B cell (primary cell): ENCODE data around the gene THEMIS2.

Experiments used
- CTCF ChIP-seq: fragments of 200-600 bp; IDR thresholded peaks from one replicate; pipeline ENCODE4 v1.8.0; 2022; ENCODE audit warnings: antibody characterized with exemption, mild to moderate bottlenecking
- EZH2 ChIP-seq: IDR thresholded peaks from 2 replicates; pipeline ENCODE4 v1.6.1; 2012; ENCODE audit warnings: borderline replicate concordance, low read depth, mild to moderate bottlenecking, moderate library complexity, low read length; ENCODE audit not compliant: insufficient read depth, poor library complexity, severe bottlenecking

GRCh38 chr1:27849951-27850350 is 22.4 kb upstream of the THEMIS2 start:
- TF ChIP-seq CTCF: no peak
- TF ChIP-seq EZH2: no peak
